Measurements from ENCODE around the gene HERC2.

GRCh38 chr15:28246605-28247004 is 75.4 kb downstream of the HERC2 start:
- no peak for TF ChIP-seq E2F6 (IDR thresholded peaks at IDR 0.05)
- TF ChIP-seq RAD21 (IDR thresholded peaks at IDR 0.05 in 1 of 2, conservative IDR thresholded peaks at IDR 0.05 in 1 of 2; ENCODE audit: low read depth in 2 of 2, low read length in 2 of 2) = no peak
- TF ChIP-seq, protein P1, sequence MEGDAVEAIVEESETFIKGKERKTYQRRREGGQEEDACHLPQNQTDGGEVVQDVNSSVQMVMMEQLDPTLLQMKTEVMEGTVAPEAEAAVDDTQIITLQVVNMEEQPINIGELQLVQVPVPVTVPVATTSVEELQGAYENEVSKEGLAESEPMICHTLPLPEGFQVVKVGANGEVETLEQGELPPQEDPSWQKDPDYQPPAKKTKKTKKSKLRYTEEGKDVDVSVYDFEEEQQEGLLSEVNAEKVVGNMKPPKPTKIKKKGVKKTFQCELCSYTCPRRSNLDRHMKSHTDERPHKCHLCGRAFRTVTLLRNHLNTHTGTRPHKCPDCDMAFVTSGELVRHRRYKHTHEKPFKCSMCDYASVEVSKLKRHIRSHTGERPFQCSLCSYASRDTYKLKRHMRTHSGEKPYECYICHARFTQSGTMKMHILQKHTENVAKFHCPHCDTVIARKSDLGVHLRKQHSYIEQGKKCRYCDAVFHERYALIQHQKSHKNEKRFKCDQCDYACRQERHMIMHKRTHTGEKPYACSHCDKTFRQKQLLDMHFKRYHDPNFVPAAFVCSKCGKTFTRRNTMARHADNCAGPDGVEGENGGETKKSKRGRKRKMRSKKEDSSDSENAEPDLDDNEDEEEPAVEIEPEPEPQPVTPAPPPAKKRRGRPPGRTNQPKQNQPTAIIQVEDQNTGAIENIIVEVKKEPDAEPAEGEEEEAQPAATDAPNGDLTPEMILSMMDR (IDR thresholded peaks at IDR 0.05; ENCODE audit: control extremely low read depth in 1 of 3, insufficient read depth in 1 of 3, low read depth in 1 of 3, low read length in 3 of 3) = no peak
